Astrocyte of the spinal cord (primary cell): ENCODE data around the gene APPBP2.
A peak's percentile ranks its signal among the peaks of the same experiment; 100 is the strongest.
"Not testable (repeated sequence)": the region's sequence is repeated elsewhere in the genome, so short reads cannot be mapped to it uniquely, and the experiment has no call there.

Source experiments
- DNase-seq: peaks from one replicate; pipeline ENCODE4 v3.0.0; 2011; ENCODE audit warnings: low read depth, low spot score
- H3K4me3 ChIP-seq: 2 replicates; pipeline ENCODE4 v1.5.1; 2011; ENCODE audit warnings: low read depth, mild to moderate bottlenecking, low read length, moderate library complexity
- in situ Hi-C: cut with HindIII; loops from 2 replicates; pipeline ENCODE4 v1.10.0; 2017; ENCODE audit warnings: low sequenced_read_pairs
- TF ChIP-seq, protein P1 (sequence below): IDR thresholded peaks from 2 replicates; pipeline ENCODE4 v1.5.1; 2012; ENCODE audit warnings: low read depth, mild to moderate bottlenecking, low read length, inconsistent platforms

APPBP2 gene

DNA sequence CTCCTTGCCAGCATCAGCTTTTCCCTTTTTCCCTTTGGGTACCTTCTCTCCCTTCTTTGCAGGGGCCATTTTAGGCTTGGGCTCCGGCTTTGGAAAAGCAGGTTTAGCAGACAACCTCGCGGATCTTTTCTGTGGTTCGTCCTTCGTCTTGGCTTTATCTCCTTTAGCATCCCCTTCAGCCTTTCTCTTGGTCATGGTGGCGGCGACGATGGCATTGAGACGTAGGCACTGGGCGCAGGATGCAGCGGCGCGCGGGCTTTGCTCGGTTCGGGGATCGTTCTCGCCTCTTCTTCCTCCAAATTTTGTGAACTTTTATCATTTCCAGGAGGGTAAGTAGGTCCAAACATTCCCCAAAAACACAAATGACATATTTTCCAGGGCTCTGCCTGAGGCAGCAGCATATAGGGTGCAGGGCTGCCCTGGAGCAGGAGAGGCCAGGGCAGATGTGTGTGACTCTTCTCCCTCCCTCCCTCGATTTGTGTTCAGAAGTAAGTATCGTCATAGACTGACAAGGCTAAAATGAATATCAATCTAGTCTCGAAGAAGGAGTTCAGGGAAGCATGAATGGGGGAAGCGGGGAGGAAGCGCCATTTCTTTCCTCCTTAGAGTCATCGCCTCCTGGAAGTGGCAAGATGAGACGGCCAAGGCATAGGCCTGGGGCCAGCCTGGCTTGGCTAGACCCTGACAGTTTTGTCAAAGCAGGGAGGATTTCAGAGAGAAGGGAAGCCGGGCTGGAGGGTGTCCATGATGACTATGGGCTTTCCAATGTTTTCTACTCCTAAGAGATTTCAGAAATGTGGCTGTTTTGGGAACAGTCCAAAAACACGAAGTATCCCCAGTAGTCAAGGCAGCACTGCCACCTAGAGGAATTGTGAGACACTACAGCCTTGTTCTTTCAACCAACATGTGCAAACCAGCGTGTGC lies 90.5 kb downstream of the APPBP2 start:
- no peak overlapping the region for H3K4me3 ChIP-seq

DNA sequence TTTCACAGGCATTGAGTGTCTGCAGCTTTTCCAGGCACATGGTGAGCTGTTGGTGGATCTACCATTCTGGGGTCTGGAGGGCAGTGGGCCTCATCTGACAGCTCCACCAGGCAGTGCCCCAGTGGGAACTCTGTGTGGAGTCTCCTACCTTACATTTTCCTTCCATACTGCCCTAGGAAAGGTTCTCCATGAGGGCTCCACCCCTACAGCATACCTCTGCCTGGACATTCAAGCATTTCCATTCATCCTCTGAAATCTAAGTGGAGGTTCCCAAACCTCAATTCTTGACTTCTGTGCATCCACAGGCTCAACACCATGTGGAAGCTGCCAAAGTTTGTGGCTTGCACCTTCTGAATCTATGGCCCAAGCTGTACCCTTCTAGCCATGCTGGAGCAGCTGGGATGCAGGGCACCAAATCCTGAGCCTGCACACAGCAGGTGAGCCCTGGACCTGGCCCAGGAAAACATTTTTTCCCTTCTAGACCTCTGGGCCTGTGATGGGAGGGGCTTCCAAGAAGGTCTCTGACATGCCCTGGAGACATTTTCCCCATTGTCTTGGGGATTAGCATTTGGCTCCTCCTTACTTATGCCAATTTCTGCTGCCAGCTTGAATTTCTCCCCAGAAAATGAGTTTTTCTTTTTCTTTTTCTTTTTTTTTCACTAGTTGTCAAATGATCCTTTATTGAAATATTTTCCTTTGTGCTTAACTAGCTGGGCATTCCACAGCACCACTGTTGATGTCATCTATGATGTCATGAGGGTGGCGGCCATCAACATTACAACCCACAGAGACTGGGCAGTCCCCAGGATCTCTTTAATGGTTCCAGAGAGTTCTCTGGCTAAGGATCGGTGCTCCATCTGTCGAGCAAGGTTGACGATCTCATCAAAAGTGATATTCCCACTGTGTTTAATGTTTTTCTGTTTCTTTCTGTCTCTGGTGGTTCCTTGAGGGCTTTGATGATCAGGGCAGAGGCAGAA lies 92.7 kb downstream of the APPBP2 start:
- in situ Hi-C loops, DNase-seq, H3K4me3 ChIP-seq: not testable (repeated sequence)

More for the DNA sequence above, 90.5 kb downstream of the APPBP2 start:
- peak; percentile 87 for DNase-seq
- TF ChIP-seq, protein P1, sequence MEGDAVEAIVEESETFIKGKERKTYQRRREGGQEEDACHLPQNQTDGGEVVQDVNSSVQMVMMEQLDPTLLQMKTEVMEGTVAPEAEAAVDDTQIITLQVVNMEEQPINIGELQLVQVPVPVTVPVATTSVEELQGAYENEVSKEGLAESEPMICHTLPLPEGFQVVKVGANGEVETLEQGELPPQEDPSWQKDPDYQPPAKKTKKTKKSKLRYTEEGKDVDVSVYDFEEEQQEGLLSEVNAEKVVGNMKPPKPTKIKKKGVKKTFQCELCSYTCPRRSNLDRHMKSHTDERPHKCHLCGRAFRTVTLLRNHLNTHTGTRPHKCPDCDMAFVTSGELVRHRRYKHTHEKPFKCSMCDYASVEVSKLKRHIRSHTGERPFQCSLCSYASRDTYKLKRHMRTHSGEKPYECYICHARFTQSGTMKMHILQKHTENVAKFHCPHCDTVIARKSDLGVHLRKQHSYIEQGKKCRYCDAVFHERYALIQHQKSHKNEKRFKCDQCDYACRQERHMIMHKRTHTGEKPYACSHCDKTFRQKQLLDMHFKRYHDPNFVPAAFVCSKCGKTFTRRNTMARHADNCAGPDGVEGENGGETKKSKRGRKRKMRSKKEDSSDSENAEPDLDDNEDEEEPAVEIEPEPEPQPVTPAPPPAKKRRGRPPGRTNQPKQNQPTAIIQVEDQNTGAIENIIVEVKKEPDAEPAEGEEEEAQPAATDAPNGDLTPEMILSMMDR: peak; percentile 89
- in situ Hi-C loops: no loop called here

DNA sequence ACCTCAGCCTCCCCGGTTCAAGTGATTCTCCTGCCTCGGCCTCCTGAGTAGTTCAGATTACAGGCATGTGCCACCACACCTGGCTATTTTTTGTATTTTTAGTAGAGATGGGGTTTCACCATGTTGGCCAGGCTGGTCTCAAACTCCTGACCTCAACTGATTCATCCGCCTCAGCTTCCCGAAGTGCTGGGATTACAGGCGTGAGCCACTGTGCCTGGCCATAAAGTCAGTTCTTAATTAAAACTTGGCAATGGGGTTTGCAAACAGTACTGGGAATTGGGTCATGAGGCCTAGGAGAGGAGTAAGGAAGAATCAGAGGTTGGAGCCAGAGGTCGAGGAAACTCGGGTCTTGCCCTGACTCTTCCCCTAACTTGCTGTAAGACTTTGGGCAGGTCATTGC lies 95.5 kb downstream of the APPBP2 start:
- DNase-seq, in situ Hi-C loops: not testable (repeated sequence)

DNA sequence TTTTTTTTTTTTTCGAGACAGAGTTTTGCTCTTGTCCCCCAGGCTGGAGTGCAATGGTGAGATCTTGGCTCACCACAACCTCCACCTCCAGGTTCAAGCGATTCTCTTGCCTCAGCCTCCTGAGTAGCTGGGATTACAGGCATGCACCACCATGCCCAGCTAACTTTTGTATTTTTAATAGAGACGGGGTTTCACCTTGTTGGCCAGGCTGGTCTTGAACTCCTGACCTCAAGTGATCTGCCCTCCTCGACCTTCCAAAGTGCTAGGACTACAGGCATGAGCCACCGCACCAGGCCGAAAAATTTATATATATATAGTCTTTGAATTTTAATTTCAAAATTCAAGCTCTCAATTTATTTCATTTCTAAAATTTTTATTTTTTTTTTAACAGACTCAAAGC lies 97.6 kb downstream of the APPBP2 start:
- in situ Hi-C loops, H3K4me3 ChIP-seq: not testable (repeated sequence)

More for the DNA sequence above, 95.5 kb downstream of the APPBP2 start:
- H3K4me3 ChIP-seq: not testable (repeated sequence)

DNA sequence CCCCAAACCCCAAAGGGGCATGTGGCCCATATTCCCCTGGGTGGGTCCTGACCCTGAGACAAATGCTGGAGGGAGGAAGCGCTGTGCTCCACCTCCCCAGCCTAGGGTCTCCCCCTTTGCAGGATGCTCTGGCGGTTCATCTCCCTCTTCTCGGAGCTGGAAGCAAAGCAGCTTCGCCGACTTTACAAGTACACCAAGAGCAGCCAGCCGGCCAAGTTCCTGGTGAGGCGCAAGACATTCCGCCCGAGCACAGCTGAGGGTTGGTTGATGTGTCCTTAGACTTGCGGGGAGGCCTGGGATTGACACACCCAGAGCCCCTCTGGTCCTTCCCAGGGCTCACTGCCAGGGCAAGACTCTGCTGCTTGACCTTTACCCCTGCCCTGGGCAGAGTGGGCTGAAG lies 99.4 kb downstream of the APPBP2 start:
- H3K4me3 ChIP-seq: no peak overlapping the region
- DNase-seq: no peak
- TF ChIP-seq, protein P1: no peak
- in situ Hi-C loops: no loop called here

More for the DNA sequence above, 97.6 kb downstream of the APPBP2 start:
- not testable (repeated sequence) for DNase-seq

DNA sequence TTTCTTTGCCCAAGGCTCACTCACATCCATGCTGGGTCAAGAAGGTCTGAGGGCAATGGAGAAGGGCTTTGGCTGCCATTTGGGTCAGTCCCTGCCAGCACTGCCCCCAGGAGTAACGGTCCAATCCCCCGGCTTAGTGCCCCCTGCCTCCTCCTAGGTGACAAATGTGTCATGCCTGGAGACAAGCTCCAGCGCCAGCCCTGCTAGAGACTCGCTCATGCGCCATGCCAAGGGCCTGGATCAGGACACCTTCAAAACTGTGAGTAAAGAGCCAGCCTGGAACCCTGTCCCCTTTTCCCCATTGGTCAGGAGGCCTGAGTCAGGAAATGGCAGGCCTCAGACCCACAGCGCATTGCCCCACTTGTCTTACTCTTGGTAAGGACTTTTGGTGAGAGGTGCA lies 100.4 kb downstream of the APPBP2 start:
- no peak for DNase-seq
- H3K4me3 ChIP-seq: no peak overlapping the region
- in situ Hi-C loops: no loop called here
- TF ChIP-seq, protein P1: no peak

DNA sequence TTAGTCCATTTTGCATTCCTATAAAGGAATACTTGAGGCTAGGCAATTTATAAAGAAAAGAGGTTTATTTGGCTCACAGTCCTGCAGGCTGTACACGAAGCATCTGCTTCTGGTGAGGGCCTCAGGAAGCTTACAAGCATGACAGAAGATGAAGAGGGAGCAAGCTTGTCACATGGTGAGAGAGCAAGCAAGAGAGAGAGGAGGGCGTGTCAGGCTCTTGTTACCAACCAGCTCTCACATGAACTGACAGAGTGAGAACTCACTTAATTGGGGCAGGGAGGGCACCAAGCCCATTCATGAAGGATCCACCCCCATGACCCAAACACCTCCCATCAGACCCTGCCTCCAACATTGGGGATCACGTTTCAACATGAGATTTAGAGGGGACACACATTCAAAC lies 102.2 kb downstream of the APPBP2 start:
- no peak for DNase-seq
- in situ Hi-C loops: no loop called here
- TF ChIP-seq, protein P1: no peak

More for the DNA sequence above, 102.2 kb downstream of the APPBP2 start:
- no peak overlapping the region for H3K4me3 ChIP-seq
